ENCODE results near the gene GDF10.

The GDF10 gene

DNA sequence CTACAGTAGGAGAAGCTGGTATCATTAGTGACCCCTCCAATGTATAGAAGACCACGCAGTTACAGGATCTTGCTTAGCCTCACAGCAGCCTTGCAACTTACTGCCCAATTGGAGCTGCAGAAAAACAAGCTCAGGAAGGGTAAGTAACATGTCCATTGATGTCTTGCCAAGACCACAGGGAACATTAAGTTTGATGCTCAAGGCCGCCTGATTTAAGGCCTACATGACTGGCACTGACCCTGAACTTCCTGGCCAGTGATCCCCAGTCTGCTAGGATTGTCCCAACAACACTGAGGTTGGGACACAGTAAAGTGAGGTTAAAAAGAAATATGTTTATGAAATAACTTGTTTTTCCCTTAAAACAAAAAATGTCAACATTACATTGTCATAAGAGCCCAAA lies 15.4 kb downstream of the GDF10 start:
- TF ChIP-seq, protein P1, sequence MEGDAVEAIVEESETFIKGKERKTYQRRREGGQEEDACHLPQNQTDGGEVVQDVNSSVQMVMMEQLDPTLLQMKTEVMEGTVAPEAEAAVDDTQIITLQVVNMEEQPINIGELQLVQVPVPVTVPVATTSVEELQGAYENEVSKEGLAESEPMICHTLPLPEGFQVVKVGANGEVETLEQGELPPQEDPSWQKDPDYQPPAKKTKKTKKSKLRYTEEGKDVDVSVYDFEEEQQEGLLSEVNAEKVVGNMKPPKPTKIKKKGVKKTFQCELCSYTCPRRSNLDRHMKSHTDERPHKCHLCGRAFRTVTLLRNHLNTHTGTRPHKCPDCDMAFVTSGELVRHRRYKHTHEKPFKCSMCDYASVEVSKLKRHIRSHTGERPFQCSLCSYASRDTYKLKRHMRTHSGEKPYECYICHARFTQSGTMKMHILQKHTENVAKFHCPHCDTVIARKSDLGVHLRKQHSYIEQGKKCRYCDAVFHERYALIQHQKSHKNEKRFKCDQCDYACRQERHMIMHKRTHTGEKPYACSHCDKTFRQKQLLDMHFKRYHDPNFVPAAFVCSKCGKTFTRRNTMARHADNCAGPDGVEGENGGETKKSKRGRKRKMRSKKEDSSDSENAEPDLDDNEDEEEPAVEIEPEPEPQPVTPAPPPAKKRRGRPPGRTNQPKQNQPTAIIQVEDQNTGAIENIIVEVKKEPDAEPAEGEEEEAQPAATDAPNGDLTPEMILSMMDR (IDR thresholded peaks at IDR 0.05; ENCODE audit: low read depth, low read length, missing control alignments): no peak
- DNase-seq (ENCODE audit: low read depth): no peak
- no peak overlapping the region for H3K4me3 ChIP-seq (ENCODE audit: low read depth, low read length)

DNA sequence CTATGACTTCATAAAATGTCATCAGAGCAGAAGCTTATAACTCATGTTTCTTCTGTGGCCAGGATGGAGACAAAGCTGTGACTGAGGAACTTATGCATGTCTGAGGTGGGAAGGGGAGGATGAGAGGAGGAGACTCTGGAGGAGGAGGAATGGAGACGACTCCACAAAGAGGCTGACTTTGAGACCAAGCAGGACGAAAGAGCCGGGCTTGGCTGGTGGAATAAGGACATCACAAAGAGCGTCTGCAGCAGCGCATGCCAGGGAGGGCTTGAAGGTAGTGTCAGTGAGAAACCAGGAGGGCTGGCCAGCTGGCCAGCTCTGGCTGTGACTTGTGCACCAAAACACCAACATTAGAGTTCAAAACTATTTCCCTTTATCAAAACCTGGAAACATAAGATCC lies 16.1 kb downstream of the GDF10 start:
- H3K4me3 ChIP-seq (ENCODE audit: low read depth, low read length): no peak overlapping the region
- TF ChIP-seq, protein P1 (IDR thresholded peaks at IDR 0.05; ENCODE audit: low read depth, low read length, missing control alignments): no peak
- no peak for DNase-seq (ENCODE audit: low read depth)

DNA sequence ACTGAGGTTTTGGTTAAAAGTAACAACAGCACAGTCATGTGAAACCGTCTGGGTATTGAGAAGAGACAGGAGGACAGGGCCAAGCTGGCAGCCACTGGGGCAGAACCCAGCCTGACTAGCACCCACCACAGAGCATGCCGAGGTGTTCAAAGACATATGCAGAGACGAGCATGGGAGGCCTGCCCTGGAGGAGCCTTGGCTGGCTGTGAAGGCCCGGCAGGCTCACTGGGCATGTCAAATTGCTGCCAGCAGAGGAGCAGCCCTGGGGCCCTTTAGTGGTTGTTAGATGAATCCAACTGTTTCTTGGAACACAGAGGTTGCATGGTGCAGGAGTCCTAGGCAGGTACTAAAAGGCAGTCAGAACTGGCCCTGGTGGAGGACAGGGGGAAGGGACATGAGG lies 17.3 kb downstream of the GDF10 start:
- no peak for DNase-seq (ENCODE audit: low read depth)
- TF ChIP-seq, protein P1 (IDR thresholded peaks at IDR 0.05; ENCODE audit: low read depth, low read length, missing control alignments): no peak

DNA sequence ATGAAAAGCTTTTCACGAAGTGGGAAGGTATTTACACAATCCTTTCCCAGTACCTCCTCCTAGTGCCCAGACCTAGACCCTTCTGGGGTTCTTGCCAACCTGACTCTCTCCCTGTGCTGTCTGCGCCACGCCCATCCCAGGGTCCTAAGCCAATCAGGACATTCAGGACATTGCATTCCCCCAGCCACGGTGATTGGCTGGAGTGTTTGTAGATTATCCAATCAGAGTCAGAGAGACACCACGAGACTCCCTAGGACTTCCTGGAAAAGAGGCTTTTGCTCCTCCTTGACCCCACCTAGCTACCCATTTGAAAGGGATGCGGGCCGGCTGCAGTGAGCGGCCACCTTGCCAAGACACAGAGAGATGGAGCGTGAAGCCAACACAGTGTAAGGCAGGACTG lies 18.7 kb downstream of the GDF10 start:
- TF ChIP-seq, protein P1 (IDR thresholded peaks at IDR 0.05; ENCODE audit: low read depth, low read length, missing control alignments): no peak
- no peak for DNase-seq (ENCODE audit: low read depth)
- no peak overlapping the region for H3K4me3 ChIP-seq (ENCODE audit: low read depth, low read length)

More for the DNA sequence above, 17.3 kb downstream of the GDF10 start:
- no peak overlapping the region for H3K4me3 ChIP-seq (ENCODE audit: low read depth, low read length)

DNA sequence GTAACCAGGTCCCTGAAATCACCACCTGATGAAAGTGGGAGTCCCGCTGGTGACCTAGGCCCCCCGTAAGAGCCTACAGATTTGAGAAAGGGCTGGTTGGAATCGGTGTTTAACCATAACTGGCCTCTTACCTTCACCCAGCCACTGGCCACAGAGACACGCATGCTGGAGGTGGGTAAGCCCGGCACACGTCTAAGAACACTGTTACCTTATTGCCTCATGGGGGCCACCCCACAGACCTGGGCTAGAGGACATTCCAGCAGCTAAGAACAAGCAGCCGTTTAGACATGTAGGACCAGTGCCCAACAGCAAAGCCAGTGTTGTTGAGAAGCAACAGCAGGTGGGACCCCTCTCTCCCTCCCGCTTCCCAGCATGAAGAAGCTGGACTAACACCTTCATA lies 19.8 kb downstream of the GDF10 start:
- DNase-seq (ENCODE audit: low read depth): no peak
- TF ChIP-seq, protein P1 (IDR thresholded peaks at IDR 0.05; ENCODE audit: low read depth, low read length, missing control alignments): no peak
- no peak overlapping the region for H3K4me3 ChIP-seq (ENCODE audit: low read depth, low read length)

DNA sequence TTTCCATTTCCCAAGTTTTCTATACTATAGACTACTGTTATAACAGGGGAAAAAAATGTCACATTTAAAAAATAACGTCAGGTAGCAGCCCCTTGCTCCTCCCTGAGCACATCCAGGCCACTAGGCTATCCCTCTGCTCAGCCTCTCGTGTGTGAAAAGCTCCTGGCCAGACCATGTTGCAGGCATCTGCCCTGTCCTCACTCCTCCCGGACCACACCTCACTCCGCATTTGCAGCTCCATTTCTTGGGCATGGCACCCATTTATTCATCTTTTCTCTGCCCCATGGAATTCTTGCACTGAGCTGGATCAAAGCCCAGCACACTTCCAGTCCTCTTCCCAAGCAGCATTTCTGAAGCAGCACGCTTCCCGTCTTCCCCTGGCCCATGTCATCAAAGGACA lies 20.8 kb downstream of the GDF10 start:
- DNase-seq (ENCODE audit: low read depth): no peak
- H3K4me3 ChIP-seq (ENCODE audit: low read depth, low read length): no peak overlapping the region
- TF ChIP-seq, protein P1 (IDR thresholded peaks at IDR 0.05; ENCODE audit: low read depth, low read length, missing control alignments): no peak

DNA sequence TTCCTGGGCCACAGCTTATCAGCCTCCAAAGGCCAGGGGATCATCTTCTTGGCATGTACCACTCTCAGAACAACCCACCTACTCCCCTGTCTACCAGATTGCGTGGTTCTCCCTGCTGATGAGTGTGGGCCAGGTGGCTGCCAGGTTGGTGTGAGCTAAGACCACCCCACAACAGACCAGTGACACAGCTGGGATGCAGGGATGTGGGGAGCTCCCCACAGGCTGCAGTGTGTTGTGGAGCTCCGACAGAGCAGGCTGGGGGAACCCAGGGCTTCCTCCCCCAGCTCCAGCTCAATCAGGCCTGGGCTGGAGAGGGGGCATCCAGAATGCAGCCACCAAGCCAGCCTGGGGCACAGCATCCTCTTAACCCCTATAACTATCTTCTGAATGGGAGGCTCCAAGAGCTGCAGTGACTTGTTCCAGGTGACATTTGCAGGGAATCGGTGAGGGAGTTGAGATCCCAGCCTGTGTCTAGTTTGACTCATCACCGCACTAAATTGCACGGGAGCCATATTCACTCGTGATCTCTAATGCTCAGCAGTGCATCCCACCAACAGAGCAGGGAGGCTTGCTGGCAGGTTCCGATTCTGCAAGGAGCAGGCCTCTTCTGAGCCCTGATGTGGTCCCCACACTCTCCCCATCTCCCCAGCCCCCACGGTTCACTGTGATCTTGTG lies 21.7 kb downstream of the GDF10 start:
- no peak for DNase-seq (ENCODE audit: low read depth)
- TF ChIP-seq, protein P1 (IDR thresholded peaks at IDR 0.05; ENCODE audit: low read depth, low read length, missing control alignments): no peak
- H3K4me3 ChIP-seq (ENCODE audit: low read depth, low read length): no peak overlapping the region
